T-helper 2 cell (primary cell): Measurements from ENCODE around the gene MYADML2.
A peak's percentile ranks its signal among the peaks of the same experiment; 100 is the strongest.

ENCODE experiments used
- DNase-seq, 5 experiments: peaks; one replicate each; pipeline versions ENCODE4 v3.0.0 to v3.0.0-alpha.2; 2012 to 2022

Gene MYADML2

GRCh38 chr17:81978524-81979298 lies 31.7 kb upstream of the MYADML2 start:
- DNase-seq = no peak

DNA sequence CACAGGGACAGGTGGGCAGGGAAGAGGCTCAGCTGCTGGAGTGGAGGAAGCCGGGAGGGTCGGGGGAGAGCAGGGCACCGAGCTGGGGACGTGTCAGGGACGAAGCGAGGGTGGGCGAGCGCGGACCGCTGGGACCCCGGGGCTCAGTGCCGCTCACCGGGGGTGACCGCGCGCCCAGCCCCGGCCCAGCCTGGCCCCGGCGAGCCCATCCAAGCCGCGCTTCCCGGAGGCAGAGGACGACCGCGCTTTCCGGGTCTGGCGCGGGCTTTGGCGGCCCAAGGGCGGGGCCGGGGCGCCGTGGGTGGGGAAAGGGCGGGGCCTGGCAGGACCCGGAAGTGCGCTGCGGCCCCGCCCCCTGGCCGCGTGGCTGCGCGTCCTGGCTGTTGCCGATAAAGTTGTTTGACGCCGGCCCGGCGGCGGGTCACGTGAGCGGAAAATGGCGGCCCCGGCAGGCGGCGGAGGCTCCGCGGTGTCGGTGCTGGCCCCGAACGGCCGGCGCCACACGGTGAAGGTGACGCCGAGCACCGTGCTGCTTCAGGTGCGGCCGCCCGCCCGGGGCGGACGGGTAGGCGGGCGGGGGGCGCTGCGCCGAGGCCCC lies 30.3 kb upstream of the MYADML2 start, which contains the start of gene ASPSCR1:
Gene ASPSCR1 (plus strand): TSS at position 419 of the 598 bp plus-strand sequence. CDS start 18 bp downstream, at position 437.
- DNase-seq = peak; percentile 81 to 92 (median 86)

- DNase-seq = peak in 3 of 5 experiments; percentile 5 to 15 (median 12)
Observed at GRCh38 chr17:81976332-81977210, 29.5 kb upstream of the MYADML2 start.

DNA sequence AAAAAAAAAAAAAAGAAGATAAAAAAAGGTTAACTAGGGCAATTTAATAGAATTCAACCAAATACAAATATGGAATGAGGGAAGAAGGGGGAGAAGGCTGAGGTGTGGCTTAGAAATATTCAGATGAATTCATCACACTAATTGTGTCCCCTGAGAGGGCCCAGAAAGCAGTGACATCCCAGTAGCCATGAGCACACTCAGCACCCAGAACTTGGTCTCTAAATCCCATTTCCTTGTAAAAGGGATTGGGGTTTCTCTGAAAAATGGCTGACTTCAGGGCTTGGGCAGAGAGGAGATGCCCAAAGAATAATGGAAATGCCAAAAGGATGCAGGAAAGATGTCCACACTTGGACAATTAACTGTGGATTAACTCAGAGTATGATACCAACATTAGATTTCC lies 26.4 kb upstream of the MYADML2 start:
- DNase-seq = no peak

- no peak for DNase-seq
Observed at GRCh38 chr17:81968850-81969812, 22.1 kb upstream of the MYADML2 start.

GRCh38 chr17:81968396-81968745 lies 21.3 kb upstream of the MYADML2 start:
- DNase-seq = no peak

DNA sequence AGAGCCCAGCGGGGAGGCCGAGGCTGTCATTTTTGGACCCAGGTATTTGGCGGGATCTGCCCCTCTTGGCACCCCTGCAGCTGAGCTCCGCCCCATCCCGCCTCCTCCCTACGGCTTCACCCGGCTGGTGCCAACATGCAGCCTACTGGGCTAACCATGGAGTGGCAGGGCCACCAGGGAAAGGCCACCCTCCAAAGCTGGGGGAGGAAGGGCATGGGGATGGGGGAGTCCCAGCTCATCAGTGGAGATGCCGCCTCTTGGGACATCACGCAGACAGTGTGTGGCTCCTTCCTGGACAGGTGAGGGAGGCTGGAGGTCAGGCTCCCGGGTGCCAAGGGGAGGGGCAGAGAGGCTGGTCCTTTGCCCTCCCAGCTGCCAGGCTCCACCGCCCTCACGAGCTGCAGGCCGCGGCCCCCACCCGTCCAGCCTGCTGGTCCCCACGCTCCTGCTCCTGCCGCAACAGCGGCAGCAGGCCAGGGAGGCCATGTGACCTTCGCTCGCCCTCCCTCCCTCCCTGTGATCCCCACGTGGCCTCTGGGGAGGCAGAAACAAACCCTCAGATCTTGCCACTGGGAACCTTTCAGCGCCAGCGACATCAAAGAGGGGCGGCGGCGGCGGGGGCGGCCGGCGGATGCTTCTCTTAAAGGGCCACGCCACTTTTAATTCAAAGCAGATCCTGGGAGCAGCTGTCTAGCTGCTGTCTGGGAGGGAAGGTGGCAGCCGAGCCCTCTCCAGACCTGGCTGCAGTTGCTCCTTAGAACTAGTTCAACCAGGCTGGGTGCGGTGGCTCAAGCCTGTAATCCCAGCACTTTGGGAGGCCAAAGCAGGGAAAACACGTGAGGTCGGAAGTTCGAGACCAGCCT lies 20.7 kb upstream of the MYADML2 start:
- DNase-seq = peak; percentile 71 to 87 (median 83)

GRCh38 chr17:81967244-81967532 lies 20.2 kb upstream of the MYADML2 start:
- no peak for DNase-seq

DNA sequence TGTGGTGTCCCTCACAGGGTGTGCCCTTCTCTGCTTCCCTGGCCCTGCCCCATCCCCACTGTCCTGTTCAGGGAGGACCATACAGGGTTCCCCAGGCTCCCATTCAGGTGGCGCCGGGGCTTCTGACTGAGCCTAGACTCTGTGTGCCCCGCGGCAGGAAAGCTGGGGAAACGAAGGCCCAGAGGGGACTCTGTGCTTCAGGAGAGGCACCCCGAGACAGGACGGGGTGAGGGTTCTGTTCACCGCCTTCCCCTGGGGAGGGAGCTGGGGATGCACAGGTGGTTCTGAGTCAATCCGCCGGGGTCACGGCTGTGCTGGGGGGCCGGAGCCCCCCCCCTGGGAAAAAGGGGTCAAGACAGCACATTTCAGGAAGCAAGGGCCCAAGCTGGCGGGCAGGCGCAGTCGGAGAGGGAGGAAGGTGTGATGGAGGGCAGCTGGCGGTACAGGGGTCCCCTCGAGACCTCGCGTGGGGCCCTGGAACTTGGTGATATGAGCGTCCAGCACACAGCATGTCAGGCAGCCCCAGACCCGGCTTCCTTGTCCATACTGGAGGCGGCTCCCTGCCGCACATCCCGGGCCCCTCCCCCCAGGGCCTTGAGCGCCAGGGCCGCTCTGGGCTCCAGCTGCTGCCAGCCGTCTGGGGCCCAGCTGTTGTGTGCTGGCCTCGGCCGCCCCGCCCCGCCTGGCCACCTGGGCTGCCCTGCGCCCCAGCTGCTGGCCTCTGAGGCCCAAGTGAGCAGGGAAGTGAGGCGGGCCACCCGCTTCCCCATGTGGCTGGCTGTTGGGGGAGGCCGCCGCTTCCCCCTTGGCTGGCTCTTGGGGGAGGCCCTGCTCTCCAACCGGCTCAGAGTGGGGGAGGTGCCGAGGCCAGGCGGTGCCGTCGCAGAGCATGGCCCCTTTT lies 19.6 kb upstream of the MYADML2 start:
- no peak for DNase-seq

DNA sequence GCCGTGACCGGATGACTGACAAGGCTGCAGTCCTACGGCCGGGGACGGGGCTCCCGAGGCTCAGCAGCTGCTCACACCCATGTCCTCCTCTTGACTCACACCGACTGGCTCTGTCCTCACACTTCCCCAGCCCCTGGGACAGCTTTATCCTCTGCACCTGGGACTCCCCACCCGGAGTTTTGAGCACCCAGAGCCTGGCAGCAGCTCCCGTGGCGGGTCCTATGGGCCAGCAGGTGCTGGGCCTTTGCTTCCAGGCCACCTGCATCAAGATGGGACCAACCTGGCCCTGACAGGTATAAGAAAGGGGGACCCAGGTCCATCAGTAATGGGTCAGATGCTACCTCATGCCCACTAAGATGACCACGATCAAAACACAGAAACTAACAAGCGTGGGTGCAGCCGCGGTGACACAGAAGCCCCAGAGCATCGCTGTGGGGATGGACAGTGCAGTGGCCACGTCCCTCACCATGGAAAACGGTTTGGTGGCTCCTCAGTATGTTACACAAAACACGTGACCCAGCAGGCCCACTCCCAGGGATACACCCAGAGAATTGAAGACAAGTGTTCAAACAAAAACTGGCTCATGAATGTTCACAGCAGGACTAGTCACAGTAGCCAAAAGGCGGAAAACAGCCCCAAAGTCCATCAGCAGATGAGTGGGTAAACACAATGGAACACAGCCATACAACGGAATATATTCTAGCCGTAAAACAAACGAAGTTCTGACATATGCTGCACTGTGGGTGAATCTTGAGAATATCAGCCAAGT lies 17.2 kb upstream of the MYADML2 start:
- DNase-seq = no peak

- no peak for DNase-seq
Observed at GRCh38 chr17:81962499-81963441, 15.7 kb upstream of the MYADML2 start.

- DNase-seq = no peak
Observed at GRCh38 chr17:81961521-81962498, 14.8 kb upstream of the MYADML2 start.

- no peak for DNase-seq
Observed at GRCh38 chr17:81961087-81961511, 14.1 kb upstream of the MYADML2 start, which contains the start of gene NOTUM. NOTUM (minus strand) TSS chr17:81961187; CDS start chr17:81960909, 278 bp downstream.

GRCh38 chr17:81960130-81960958 lies 13.3 kb upstream of the MYADML2 start:
- DNase-seq = no peak

DNA sequence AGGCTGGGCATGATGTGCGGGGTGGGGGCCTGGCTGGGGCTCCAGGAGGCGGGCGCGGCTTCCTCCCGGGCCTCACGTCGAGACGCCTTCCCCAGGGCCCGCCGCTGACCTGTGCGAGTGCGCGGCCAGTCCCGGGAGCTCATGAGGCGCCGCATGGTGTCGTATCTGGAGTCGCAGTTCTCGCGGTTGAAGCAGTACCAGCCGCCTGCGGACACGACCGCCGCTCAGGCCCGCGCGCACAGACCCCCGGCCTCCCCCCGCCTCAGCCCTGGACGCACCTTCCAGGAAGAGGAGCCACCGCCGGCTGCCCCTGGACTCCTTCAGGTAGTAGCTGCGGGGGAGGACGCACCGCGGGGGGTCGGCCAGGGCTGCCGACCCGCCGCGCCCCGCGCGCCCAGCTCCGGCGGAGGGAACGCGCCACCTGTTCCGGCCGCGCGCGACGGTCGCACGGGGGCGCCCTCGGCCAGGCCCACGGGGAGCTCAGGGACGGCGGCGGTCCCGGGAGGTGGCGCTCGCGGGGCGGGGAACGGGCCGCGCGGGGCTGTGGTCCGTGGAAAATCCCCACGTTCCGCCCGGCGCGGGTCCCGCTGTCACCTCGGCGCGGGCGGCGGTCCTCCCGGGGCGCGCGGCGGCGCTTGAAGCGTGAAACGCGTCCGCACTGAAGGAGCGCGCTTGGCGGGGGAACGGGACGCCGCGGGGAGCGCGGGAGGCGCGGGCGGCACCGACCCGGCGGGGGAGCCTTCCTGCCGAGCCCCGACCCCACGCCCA lies 12.5 kb upstream of the MYADML2 start:
- DNase-seq = peak; percentile 66 to 82 (median 75)
